ENCODE measurements around the gene PRDX5.

The PRDX5 gene

DNA sequence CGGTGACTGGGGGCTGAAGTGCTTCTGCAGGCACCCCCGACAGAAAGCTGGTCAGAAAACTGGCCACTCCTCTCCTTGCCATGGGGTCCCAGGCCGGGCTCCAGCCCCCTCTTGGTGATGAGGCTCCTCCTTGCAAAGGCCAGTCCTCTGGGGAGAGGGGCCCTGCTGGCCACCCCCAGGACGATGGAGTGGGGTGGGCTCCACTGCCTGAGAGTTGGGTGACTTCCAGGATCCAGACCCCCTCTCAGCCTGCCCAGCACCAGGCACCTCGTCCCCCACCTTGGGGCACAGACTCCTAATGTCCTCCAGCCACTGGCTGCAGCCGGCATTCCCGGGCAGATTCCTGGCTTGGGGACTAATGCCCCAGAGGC is 40.6 kb downstream of the PRDX5 start:
- Histone ChIP-seq H3K27ac (replicated peaks) (peak overlapping the region; percentile 41), H3K4me3 (replicated peaks; ENCODE audit: insufficient read depth, low read length) (peak overlapping the region; percentile 86), H3K27me3 (ENCODE audit: insufficient read depth, poor library complexity, severe bottlenecking) (no peaks in the 10 kb centered on the region)
- TF ChIP-seq GABPA (IDR thresholded peaks at IDR 0.05; ENCODE audit: low read depth) (no peak), POLR2AphosphoS5 (IDR thresholded peaks at IDR 0.05; ENCODE audit: low read depth) (no peak), SPI1 (IDR thresholded peaks at IDR 0.05; ENCODE audit: borderline replicate concordance, low read depth) (no peak)
- TF ChIP-seq, protein P1, sequence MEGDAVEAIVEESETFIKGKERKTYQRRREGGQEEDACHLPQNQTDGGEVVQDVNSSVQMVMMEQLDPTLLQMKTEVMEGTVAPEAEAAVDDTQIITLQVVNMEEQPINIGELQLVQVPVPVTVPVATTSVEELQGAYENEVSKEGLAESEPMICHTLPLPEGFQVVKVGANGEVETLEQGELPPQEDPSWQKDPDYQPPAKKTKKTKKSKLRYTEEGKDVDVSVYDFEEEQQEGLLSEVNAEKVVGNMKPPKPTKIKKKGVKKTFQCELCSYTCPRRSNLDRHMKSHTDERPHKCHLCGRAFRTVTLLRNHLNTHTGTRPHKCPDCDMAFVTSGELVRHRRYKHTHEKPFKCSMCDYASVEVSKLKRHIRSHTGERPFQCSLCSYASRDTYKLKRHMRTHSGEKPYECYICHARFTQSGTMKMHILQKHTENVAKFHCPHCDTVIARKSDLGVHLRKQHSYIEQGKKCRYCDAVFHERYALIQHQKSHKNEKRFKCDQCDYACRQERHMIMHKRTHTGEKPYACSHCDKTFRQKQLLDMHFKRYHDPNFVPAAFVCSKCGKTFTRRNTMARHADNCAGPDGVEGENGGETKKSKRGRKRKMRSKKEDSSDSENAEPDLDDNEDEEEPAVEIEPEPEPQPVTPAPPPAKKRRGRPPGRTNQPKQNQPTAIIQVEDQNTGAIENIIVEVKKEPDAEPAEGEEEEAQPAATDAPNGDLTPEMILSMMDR (IDR thresholded peaks at IDR 0.05; ENCODE audit: insufficient read depth, low read length): no peak
- TF ChIP-seq, protein P2, sequence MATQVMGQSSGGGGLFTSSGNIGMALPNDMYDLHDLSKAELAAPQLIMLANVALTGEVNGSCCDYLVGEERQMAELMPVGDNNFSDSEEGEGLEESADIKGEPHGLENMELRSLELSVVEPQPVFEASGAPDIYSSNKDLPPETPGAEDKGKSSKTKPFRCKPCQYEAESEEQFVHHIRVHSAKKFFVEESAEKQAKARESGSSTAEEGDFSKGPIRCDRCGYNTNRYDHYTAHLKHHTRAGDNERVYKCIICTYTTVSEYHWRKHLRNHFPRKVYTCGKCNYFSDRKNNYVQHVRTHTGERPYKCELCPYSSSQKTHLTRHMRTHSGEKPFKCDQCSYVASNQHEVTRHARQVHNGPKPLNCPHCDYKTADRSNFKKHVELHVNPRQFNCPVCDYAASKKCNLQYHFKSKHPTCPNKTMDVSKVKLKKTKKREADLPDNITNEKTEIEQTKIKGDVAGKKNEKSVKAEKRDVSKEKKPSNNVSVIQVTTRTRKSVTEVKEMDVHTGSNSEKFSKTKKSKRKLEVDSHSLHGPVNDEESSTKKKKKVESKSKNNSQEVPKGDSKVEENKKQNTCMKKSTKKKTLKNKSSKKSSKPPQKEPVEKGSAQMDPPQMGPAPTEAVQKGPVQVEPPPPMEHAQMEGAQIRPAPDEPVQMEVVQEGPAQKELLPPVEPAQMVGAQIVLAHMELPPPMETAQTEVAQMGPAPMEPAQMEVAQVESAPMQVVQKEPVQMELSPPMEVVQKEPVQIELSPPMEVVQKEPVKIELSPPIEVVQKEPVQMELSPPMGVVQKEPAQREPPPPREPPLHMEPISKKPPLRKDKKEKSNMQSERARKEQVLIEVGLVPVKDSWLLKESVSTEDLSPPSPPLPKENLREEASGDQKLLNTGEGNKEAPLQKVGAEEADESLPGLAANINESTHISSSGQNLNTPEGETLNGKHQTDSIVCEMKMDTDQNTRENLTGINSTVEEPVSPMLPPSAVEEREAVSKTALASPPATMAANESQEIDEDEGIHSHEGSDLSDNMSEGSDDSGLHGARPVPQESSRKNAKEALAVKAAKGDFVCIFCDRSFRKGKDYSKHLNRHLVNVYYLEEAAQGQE (IDR thresholded peaks at IDR 0.05; ENCODE audit: insufficient replicate concordance, low read depth): no peak
- no peak for DNase-seq (ENCODE audit: low read depth in 1 of 2, low spot score in 1 of 2)

DNA sequence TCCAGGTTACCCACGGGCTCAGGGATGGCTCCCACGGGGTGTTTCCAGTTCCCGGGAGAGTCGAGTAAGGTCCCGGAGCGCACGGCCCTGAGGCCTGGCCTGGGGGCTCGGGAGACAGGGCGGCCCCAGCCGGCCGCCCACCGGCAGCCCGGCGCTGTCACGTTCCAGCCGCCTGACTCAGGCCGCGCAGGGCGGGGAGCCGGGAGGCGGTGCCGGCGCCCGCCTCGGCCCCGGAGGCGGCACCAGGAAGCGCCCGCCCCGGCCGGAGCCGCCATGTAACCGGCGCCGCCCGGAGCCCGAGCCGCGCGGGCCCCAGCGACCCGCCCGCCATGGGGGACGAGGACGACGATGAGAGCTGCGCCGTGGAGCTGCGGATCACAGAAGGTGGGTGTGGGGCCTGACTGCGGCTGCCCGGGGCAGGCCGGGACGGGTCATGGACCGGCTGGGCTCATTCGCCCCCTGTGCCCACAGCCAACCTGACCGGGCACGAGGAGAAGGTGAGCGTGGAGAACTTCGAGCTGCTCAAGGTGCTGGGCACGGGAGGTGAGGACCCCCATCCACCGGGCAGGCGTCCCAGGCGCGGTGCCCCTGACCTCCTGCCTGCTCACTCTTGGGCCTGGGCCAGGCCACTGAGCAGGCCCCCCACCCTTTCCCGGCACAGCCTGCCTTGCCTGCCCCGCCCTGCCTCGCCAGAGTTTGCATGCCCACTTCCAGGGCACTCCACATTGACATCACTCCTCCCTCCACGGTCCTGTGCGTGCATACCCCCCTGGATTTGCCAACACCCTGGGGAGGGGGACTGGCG is 41.2 kb downstream of the PRDX5 start, which contains the start of gene RPS6KA4:
Gene RPS6KA4, plus strand, starts transcription at position 256 of the 805 bp plus-strand sequence. Its CDS starts 74 bp downstream, at position 330.
- Histone ChIP-seq H3K27me3 (ENCODE audit: insufficient read depth, poor library complexity, severe bottlenecking) (no peaks in the 10 kb centered on the region), H3K4me3 (replicated peaks; ENCODE audit: insufficient read depth, low read length) (peak within 1 kb of the TSS; percentile 86), H3K27ac (replicated peaks) (peak within 1 kb of the TSS; percentile 75)
- TF ChIP-seq, protein P1 (IDR thresholded peaks at IDR 0.05; ENCODE audit: insufficient read depth, low read length): no peak
- TF ChIP-seq GABPA (IDR thresholded peaks at IDR 0.05; ENCODE audit: low read depth): no peak
- 0 out of 2 replicates have a peak, but pooled peaks have one; percentile 29 for TF ChIP-seq POLR2AphosphoS5 (IDR thresholded peaks at IDR 0.05; ENCODE audit: low read depth)
- TF ChIP-seq SPI1 (IDR thresholded peaks at IDR 0.05; ENCODE audit: borderline replicate concordance, low read depth): no peak
- DNase-seq (ENCODE audit: low read depth in 1 of 2, low spot score in 1 of 2): peak in 1 of 2 experiments; percentile 20

DNA sequence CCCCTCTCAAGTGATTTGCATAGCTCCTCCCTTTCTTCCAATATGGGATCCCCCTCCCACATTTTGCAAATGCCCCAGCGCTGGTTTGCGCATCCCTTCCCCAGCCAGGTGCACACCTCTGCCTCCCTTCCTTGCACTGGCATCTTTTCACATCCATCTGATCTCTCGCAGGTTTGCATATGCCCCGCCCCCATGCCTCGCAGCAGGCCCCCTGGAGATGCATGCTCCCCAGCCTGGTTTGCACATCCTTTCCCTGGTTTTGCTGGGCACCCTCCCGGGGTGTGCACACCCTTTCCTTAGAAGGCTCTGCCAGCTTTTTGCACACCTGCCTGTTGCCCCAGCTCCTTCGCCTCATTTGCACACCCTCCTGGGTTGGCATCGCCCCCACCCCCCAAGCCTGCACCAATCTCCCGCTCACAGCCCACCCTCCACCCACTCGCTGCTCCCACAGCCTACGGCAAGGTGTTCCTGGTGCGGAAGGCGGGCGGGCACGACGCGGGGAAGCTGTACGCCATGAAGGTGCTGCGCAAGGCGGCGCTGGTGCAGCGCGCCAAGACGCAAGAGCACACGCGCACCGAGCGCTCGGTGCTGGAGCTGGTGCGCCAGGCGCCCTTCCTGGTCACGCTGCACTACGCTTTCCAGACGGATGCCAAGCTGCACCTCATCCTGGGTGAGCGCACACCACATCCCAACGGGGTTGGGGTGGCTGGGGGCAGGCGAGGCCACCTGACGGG is 42.0 kb downstream of the PRDX5 start:
- peak overlapping the region; percentile 86 for H3K4me3 ChIP-seq (replicated peaks; ENCODE audit: insufficient read depth, low read length)
- no peaks in the 10 kb centered on the region for H3K27me3 ChIP-seq (ENCODE audit: insufficient read depth, poor library complexity, severe bottlenecking)
- DNase-seq (ENCODE audit: low read depth in 1 of 2, low spot score in 1 of 2): peak; percentile 73 to 87
- TF ChIP-seq GABPA (IDR thresholded peaks at IDR 0.05; ENCODE audit: low read depth): no peak
- TF ChIP-seq POLR2AphosphoS5 (IDR thresholded peaks at IDR 0.05; ENCODE audit: low read depth): peak; percentile 61; the same call in 1 of the 2 replicates
- TF ChIP-seq, protein P1 (IDR thresholded peaks at IDR 0.05; ENCODE audit: insufficient read depth, low read length): peak; percentile 20
- H3K27ac ChIP-seq (replicated peaks): peak overlapping the region; percentile 75

DNA sequence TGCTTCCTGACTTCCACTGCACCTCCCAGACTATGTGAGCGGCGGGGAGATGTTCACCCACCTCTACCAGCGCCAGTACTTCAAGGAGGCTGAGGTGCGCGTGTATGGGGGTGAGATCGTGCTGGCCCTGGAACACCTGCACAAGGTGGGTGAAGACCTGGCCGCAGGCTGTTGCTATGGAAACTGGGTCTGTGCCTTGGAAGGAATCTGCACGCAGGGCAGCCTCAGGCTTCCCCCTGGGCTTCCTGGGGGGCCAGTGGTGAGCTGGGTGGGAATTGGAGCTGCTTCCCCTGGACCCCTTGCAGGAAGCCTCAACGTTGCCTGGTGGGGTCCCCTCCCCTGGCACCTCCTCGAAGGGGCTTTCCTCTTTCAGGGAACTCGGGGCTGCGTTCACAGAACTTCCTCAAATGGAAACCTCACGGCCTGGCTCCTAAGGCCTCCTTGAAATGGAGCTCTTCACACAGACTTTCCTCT is 42.6 kb downstream of the PRDX5 start:
- TF ChIP-seq POLR2AphosphoS5 (IDR thresholded peaks at IDR 0.05; ENCODE audit: low read depth) (no peak), SPI1 (IDR thresholded peaks at IDR 0.05; ENCODE audit: borderline replicate concordance, low read depth) (peak; percentile 61; the same call in 1 of the 2 replicates), GABPA (IDR thresholded peaks at IDR 0.05; ENCODE audit: low read depth) (no peak)
- TF ChIP-seq, protein P2 (IDR thresholded peaks at IDR 0.05; ENCODE audit: insufficient replicate concordance, low read depth): no peak
- TF ChIP-seq, protein P1 (IDR thresholded peaks at IDR 0.05; ENCODE audit: insufficient read depth, low read length): no peak
- Histone ChIP-seq H3K27me3 (ENCODE audit: insufficient read depth, poor library complexity, severe bottlenecking) (no peaks in the 10 kb centered on the region), H3K4me3 (replicated peaks; ENCODE audit: insufficient read depth, low read length) (peak overlapping the region; percentile 86), H3K27ac (replicated peaks) (peak overlapping the region; percentile 75)
- peak in 1 of 2 experiments; percentile 67 for DNase-seq (ENCODE audit: low read depth in 1 of 2, low spot score in 1 of 2)

All from HL-60 (cell line).